Mesenchymal stem cell (in vitro differentiated cells and primary cell): Measurements from ENCODE around the gene PASK. TPM values are rescaled to one million over a fixed set of nuclear protein-coding genes. Genes with fewer than 3 reads are reported as not detected.
A peak's percentile ranks its signal among the peaks of the same experiment; 100 is the strongest.
"Not testable (repeated sequence)": the region's sequence is repeated elsewhere in the genome, so short reads cannot be mapped to it uniquely, and the experiment has no call there.

Experiments
- DNase-seq: peaks from one replicate; pipeline ENCODE4 v3.0.0-alpha.2; 2013
- H2AFZ ChIP-seq: one replicate; pipeline ENCODE4 v1.6.1; 2013; ENCODE audit warnings: low read depth, mild to moderate bottlenecking, control low read depth, inconsistent platforms, low read length, moderate library complexity
- H2AK5ac ChIP-seq: 2 replicates; pipeline ENCODE4 v1.6.1; 2013; ENCODE audit warnings: low read length, moderate library complexity, mild to moderate bottlenecking, inconsistent platforms; ENCODE audit not compliant: severe bottlenecking
- H2BK120ac ChIP-seq: one replicate; pipeline ENCODE4 v1.6.1; 2013; ENCODE audit warnings: low read depth, mild to moderate bottlenecking, inconsistent platforms, low read length, moderate library complexity
- H2BK12ac ChIP-seq, 2 experiments: one replicate each; pipeline ENCODE4 v1.6.1; 2013; ENCODE audit warnings: inconsistent platforms in 2 of 2, low read length in 2 of 2, mild to moderate bottlenecking in 2 of 2, moderate library complexity in 2 of 2, control low read depth in 1 of 2
- H2BK15ac ChIP-seq: one replicate; pipeline ENCODE4 v1.6.1; 2013; ENCODE audit warnings: mild to moderate bottlenecking, low read depth, inconsistent platforms; ENCODE audit not compliant: poor library complexity, severe bottlenecking
- H2BK5ac ChIP-seq: 2 replicates; pipeline ENCODE4 v1.6.1; 2013; ENCODE audit warnings: low read depth, mild to moderate bottlenecking, low read length, control low read depth, inconsistent platforms; ENCODE audit not compliant: poor library complexity, severe bottlenecking
- H3K14ac ChIP-seq, 2 experiments: one replicate each; pipeline ENCODE4 v1.6.1; 2013; ENCODE audit warnings: inconsistent platforms in 2 of 2, low read length in 2 of 2, control low read depth in 1 of 2, mild to moderate bottlenecking in 1 of 2, moderate library complexity in 1 of 2
- H3K18ac ChIP-seq, 2 experiments: one replicate each; pipeline ENCODE4 v1.6.1; 2013; ENCODE audit warnings: inconsistent platforms in 2 of 2, low read length in 2 of 2, control low read depth in 1 of 2, low read depth in 1 of 2, mild to moderate bottlenecking in 1 of 2
- H3K23ac ChIP-seq, 2 experiments: one replicate each; pipeline ENCODE4 v1.6.1; 2013; ENCODE audit warnings: inconsistent platforms in 2 of 2, low read length in 2 of 2, mild to moderate bottlenecking in 2 of 2, moderate library complexity in 2 of 2, control low read depth in 1 of 2
- H3K27ac ChIP-seq: 2 replicates; pipeline ENCODE4 v1.5.1; 2013; ENCODE audit warnings: mild to moderate bottlenecking, moderate library complexity, low read length, control low read depth, inconsistent platforms; ENCODE audit not compliant: poor library complexity, severe bottlenecking
- H3K27me3 ChIP-seq, 2 experiments: 2 replicates each; pipeline versions ENCODE4 v1.6.1 to v1.7.0; 2013; ENCODE audit warnings: low read length in 2 of 2, mild to moderate bottlenecking in 2 of 2, moderate library complexity in 2 of 2, control low read depth in 1 of 2, inconsistent platforms in 1 of 2; ENCODE audit not compliant: control insufficient read depth in 1 of 2, insufficient read depth in 1 of 2
- H3K36me3 ChIP-seq, 2 experiments: 2 replicates each; pipeline versions ENCODE4 v1.6.1 to v1.7.0; 2013; ENCODE audit warnings: low read length in 2 of 2, control low read depth in 1 of 2, inconsistent platforms in 1 of 2, low read depth in 1 of 2, mild to moderate bottlenecking in 1 of 2; ENCODE audit not compliant: insufficient read depth in 2 of 2, control insufficient read depth in 1 of 2
- H3K4ac ChIP-seq, 2 experiments: one replicate each; pipeline ENCODE4 v1.6.1; 2013; ENCODE audit warnings: inconsistent platforms in 2 of 2, low read length in 2 of 2, mild to moderate bottlenecking in 2 of 2, moderate library complexity in 2 of 2, control low read depth in 1 of 2, low read depth in 1 of 2
- H3K4me1 ChIP-seq: 2 replicates; pipeline ENCODE4 v1.6.1; 2013; ENCODE audit warnings: low read depth, low read length, control low read depth; ENCODE audit not compliant: control insufficient read depth, insufficient read depth
- H3K4me2 ChIP-seq: 2 replicates; pipeline ENCODE4 v1.6.1; 2013; ENCODE audit warnings: low read length, mild to moderate bottlenecking, inconsistent platforms; ENCODE audit not compliant: poor library complexity, severe bottlenecking
- H3K4me3 ChIP-seq, 2 experiments: 2 replicates each; pipeline versions ENCODE4 v1.5.1 to v1.7.0; 2013; ENCODE audit warnings: low read length in 2 of 2, mild to moderate bottlenecking in 2 of 2, control low read depth in 1 of 2, low read depth in 1 of 2; ENCODE audit not compliant: insufficient read depth in 1 of 2
- H3K79me1 ChIP-seq: replicated peaks from 2 replicates; pipeline ENCODE4 v1.6.1; 2013; ENCODE audit warnings: mild to moderate bottlenecking, control low read depth, low read length, inconsistent platforms; ENCODE audit not compliant: poor library complexity, severe bottlenecking
- H3K9ac ChIP-seq: 2 replicates; pipeline ENCODE4 v1.7.0; 2013; ENCODE audit warnings: mild to moderate bottlenecking, low read length, moderate library complexity
- H3K9me3 ChIP-seq: 2 replicates; pipeline ENCODE4 v1.7.0; 2013; ENCODE audit warnings: mild to moderate bottlenecking, low read length; ENCODE audit not compliant: control insufficient read depth
- H4K8ac ChIP-seq: one replicate; pipeline ENCODE4 v1.6.1; 2013; ENCODE audit warnings: inconsistent platforms, mild to moderate bottlenecking, low read length, moderate library complexity
- H4K91ac ChIP-seq: one replicate; pipeline ENCODE4 v1.6.1; 2013; ENCODE audit warnings: mild to moderate bottlenecking, low read length, inconsistent platforms
- WGBS: methylation state at CpG from one replicate; pipeline ENCODE4 v1.1.7; 2013; ENCODE audit warnings: mixed read lengths; 5-methylcytosine and 5-hydroxymethylcytosine counted together
- polyA plus RNA-seq, 2 experiments: library from polyadenylated mRNA; stranded (reverse); fragments of 200-250 nt; gene quantifications; one replicate each; pipeline ENCODE4 v1.2.3, GENCODE V29; 2013

Gene PASK
- polyA plus RNA-seq (2013, experiment 1 of 2), result 1.9 TPM
- polyA plus RNA-seq (2013, experiment 2 of 2), result 1.7 TPM

DNA sequence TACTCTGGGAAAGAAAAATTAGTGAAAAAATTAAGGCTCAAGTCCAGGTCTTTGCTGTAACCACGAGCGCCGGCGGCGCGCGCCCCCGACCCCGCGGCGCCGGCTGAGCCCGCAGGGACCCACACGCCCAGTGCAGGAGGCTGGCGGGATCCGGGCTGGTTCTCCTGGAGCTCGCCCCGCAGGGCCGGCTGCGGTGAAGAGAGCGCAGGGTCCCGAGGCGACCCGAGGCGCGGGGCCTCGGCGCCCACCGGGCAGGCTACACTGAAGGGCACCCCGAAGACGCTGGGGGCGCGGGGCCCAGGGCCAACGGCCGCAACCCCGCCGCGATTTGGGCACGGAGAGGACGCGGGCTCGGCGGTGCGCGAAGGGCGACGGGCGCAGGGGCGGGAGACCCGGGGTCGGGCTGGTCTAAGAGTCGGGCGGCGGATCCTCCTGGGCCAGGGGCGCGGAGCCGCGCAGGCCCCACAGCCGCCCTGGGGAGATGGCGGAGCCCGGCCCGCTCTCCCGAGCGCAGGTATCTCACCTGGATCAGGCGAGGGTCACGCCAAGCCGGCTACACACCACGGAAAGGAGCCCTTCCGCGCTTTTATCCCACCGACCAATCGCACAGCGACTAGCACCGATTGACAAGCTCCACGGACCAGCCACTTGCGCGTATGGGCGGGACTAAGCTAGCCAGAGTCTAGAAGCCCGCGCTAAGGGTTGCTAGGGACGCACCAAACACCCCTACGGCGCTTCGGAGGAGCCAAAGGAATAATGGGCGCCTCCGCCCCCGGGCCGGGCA lies at the start of gene PASK:
PASK (minus strand) TSS at position 582 of the 784 bp plus-strand sequence. CDS start 6,440 bp downstream, outside the sequence.
- Histone ChIP-seq H3K14ac (no peak within 1 kb of the TSS), H2BK12ac (peak within 1 kb of the TSS in 1 of 2 experiments; percentile 3), H3K4ac (peak within 1 kb of the TSS in 1 of 2 experiments; percentile 19), H2BK5ac (no peak within 1 kb of the TSS), H2BK120ac (no peak within 1 kb of the TSS), H4K91ac (no peak within 1 kb of the TSS), H3K27me3 (no peaks in the 10 kb centered on the region), H3K23ac (peak within 1 kb of the TSS in 1 of 2 experiments; percentile 57), H3K36me3 (peaks cover 6 to 11% of the 10 kb centered on the region in 2 experiments), H3K4me2 (peak within 1 kb of the TSS; percentile 85), H3K27ac (no peak within 1 kb of the TSS), H2AK5ac (no peak within 1 kb of the TSS), H3K9ac (peak within 1 kb of the TSS; percentile 86), H3K4me3 (peak within 1 kb of the TSS; percentile 87 to 97), H3K9me3 (no peaks in the 10 kb centered on the region), H4K8ac (peak within 1 kb of the TSS; percentile 13), H3K79me1 (peaks cover 28% of the 10 kb centered on the region), H3K4me1 (peaks cover 18% of the 10 kb centered on the region), H2AFZ (peak within 1 kb of the TSS; percentile 96), H3K18ac (peak within 1 kb of the TSS in 1 of 2 experiments; percentile 86), H2BK15ac (no peak within 1 kb of the TSS)
- peak; percentile 95 for DNase-seq
- WGBS, result 1% methylated on average over 73 of the region's 88 CpGs

DNA sequence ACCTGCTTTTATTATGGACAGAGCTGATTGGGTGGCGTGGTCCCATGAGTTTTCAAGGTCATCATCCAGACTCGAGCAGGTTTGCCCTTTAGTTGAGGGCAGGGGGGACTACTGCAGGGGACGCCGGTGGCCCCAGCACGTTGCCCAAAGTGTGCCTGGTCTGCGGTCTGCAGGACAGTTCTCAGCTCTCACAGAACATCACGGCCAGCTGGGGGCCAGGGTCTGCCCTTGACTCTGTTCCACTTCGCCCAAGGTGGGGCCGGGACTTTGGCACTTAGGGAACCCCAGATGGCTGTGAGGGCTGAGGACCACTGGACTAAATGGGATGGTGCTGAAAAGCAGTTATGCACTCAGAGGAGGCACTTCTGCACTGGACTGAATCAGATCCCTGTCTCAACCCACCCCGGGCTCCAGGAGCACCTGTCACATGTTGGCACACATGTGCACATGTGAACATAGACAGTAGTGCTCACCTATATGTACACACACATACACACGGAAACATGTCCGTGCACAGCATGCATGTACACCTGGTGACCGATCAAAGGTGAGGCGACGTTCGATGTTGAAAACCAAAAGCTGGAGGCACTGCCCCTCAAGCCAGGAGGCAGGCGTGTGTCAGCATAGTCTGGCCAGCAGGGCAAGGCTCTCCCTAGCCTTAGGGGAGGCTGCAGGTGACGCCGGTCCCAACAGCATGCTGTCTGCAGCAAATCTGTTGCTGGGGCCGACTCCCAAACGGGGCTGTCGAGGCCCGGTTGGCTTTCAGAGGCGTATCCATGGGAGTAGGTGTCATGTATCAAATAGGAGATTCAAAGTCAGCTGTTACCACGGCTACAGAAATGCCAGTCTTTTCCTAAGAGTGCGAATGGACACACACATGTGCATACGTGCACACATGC lies 49.4 kb upstream of the PASK start:
- Histone ChIP-seq H3K4ac (no peak overlapping the region), H3K36me3 (no peaks in the 10 kb centered on the region), H3K9me3 (no peaks in the 10 kb centered on the region), H3K4me1 (peaks cover 4% of the 10 kb centered on the region), H3K4me2 (no peak overlapping the region), H2BK5ac (no peak overlapping the region), H3K27ac (no peak overlapping the region), H3K23ac (no peak overlapping the region), H3K18ac (no peak overlapping the region), H4K8ac (no peak overlapping the region), H3K14ac (no peak overlapping the region), H2AFZ (no peak overlapping the region), H3K79me1 (no peaks in the 10 kb centered on the region), H2BK120ac (no peak overlapping the region), H2AK5ac (no peak overlapping the region), H2BK15ac (no peak overlapping the region), H4K91ac (no peak overlapping the region), H2BK12ac (no peak overlapping the region), H3K4me3 (no peak overlapping the region), H3K27me3 (peaks cover 0 to 41% of the 10 kb centered on the region in 2 experiments), H3K9ac (no peak overlapping the region)
- no peak for DNase-seq
- 82% methylated on average over 27 of the region's 27 CpGs for WGBS

DNA sequence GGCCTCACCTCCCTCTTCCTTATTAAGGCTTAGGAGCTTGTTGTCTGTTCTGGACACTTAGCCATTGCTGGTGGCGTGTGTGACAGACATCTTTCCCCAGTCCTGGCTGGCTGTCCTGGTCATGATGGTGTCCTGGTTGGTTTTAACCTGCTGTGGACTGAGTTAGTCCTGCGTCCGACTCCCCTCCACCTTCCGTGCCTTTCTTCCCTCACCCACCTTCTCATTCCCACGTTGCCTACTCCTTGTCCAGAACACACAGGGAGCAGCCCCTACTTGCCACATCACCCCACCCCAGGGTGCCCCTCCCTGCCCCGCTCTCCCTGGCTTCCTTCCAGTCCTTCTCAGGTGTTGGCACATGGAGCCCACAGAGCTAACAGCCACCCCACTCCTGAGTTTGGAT lies 48.7 kb upstream of the PASK start:
- H3K79me1 ChIP-seq, result no peaks in the 10 kb centered on the region
- no peaks in the 10 kb centered on the region for H3K9me3 ChIP-seq
- H2BK5ac ChIP-seq, result no peak overlapping the region
- no peak overlapping the region for H3K4me2 ChIP-seq
- H2BK15ac ChIP-seq, result no peak overlapping the region
- no peak overlapping the region for H3K4ac ChIP-seq
- no peak overlapping the region for H3K27ac ChIP-seq
- 89% methylated on average over 5 of the region's 6 CpGs for WGBS
- H2BK12ac ChIP-seq, result no peak overlapping the region
- no peak overlapping the region for H4K91ac ChIP-seq
- H3K9ac ChIP-seq, result no peak overlapping the region
- no peaks in the 10 kb centered on the region for H3K36me3 ChIP-seq
- peaks cover 0 to 41% of the 10 kb centered on the region in 2 experiments for H3K27me3 ChIP-seq
- peaks cover 4% of the 10 kb centered on the region for H3K4me1 ChIP-seq
- no peak overlapping the region for H3K18ac ChIP-seq
- DNase-seq, result no peak
- H3K4me3 ChIP-seq, result no peak overlapping the region
- no peak overlapping the region for H2AK5ac ChIP-seq
- H3K23ac ChIP-seq, result no peak overlapping the region
- H2BK120ac ChIP-seq, result no peak overlapping the region
- H4K8ac ChIP-seq, result no peak overlapping the region
- H2AFZ ChIP-seq, result no peak overlapping the region
- H3K14ac ChIP-seq, result no peak overlapping the region

GRCh38 chr2:241197246-241197645 lies 48.0 kb upstream of the PASK start:
- H3K27ac ChIP-seq, H3K14ac ChIP-seq, H3K36me3 ChIP-seq, H2BK5ac ChIP-seq, H3K4me1 ChIP-seq, DNase-seq, H3K9me3 ChIP-seq, H3K79me1 ChIP-seq, H3K4me3 ChIP-seq, H2AK5ac ChIP-seq, H4K91ac ChIP-seq, H3K9ac ChIP-seq, H2BK120ac ChIP-seq, H3K4ac ChIP-seq, H4K8ac ChIP-seq, H2BK15ac ChIP-seq, H3K4me2 ChIP-seq, H3K23ac ChIP-seq, H3K18ac ChIP-seq, H2AFZ ChIP-seq, H2BK12ac ChIP-seq: not testable (repeated sequence)
- peaks cover 0 to 41% of the 10 kb centered on the region in 2 experiments for H3K27me3 ChIP-seq
- WGBS, result 95% methylated on average over 14 of the region's 14 CpGs
